ENCODE results near the gene RETN.

RETN gene

DNA sequence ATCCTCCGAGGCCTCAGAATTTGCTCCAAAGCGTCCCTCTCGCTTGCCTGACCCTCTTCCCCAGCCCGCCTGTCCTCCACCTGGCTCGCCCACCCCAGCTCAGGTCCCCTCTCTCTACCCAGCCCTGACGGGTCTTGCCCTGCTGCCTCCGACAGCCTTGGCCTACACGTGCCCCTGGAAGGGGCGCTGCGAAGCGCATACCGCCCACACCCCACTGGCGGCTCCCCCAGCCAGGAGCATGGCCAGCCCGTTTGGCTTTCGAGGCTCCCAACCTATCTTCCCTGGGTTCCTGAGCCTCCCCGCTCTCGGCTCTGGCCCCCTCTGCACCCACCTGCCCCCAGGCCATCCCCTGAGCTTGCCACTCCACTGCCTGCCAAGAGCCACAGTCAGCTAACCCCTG, 44.0 kb upstream of the RETN start:
- H3K27me3 ChIP-seq (replicated peaks; ENCODE audit: control insufficient read depth, insufficient read depth, low read length): no peaks in the 10 kb centered on the region
- TF ChIP-seq, protein P1, sequence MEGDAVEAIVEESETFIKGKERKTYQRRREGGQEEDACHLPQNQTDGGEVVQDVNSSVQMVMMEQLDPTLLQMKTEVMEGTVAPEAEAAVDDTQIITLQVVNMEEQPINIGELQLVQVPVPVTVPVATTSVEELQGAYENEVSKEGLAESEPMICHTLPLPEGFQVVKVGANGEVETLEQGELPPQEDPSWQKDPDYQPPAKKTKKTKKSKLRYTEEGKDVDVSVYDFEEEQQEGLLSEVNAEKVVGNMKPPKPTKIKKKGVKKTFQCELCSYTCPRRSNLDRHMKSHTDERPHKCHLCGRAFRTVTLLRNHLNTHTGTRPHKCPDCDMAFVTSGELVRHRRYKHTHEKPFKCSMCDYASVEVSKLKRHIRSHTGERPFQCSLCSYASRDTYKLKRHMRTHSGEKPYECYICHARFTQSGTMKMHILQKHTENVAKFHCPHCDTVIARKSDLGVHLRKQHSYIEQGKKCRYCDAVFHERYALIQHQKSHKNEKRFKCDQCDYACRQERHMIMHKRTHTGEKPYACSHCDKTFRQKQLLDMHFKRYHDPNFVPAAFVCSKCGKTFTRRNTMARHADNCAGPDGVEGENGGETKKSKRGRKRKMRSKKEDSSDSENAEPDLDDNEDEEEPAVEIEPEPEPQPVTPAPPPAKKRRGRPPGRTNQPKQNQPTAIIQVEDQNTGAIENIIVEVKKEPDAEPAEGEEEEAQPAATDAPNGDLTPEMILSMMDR (IDR thresholded peaks at IDR 0.05; ENCODE audit: insufficient read depth, low read length, poor library complexity, severe bottlenecking): no peak
- no peak overlapping the region for H3K4me3 ChIP-seq (replicated peaks; ENCODE audit: low read depth, low read length)
- no peak for DNase-seq (ENCODE audit: extremely low read depth, insufficient read length)
- peaks cover 33% of the 10 kb centered on the region for H3K36me3 ChIP-seq (ENCODE audit: control insufficient read depth, insufficient read depth, low read length)

DNA sequence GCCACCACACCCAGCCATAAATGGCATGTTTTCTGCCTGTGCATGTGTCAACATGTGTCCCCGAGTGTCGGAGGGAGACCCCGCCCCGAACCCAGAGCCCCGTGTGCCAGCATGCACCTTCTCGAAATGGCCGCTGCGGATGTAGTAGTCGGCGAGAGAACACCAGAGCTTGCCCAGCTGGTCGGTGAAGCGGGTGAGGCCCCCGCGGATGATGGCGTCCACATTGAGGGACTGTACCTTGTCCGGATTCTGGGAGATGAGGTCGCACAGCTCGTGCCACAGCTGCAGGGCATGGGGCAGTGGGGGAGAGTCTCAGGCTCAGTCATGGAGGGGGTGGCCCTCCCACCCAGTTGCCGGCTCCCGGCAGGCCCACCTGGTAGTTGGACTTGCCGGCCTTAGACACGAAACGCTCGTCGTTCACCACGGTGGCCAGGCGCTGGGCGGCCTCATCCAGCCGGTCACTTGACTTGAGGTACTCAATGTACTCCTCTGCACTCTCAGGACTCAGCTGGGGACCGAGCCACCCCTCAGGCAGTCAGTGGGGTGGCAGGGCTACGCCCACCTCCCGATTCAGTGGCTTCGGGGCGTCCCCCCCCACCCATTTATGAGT, 43.0 kb upstream of the RETN start:
- DNase-seq (ENCODE audit: extremely low read depth, insufficient read length): no peak
- Histone ChIP-seq H3K27me3 (replicated peaks; ENCODE audit: control insufficient read depth, insufficient read depth, low read length) (no peaks in the 10 kb centered on the region), H3K36me3 (ENCODE audit: control insufficient read depth, insufficient read depth, low read length) (peaks cover 29% of the 10 kb centered on the region), H3K4me3 (replicated peaks; ENCODE audit: low read depth, low read length) (no peak overlapping the region)
- TF ChIP-seq, protein P1 (IDR thresholded peaks at IDR 0.05; ENCODE audit: insufficient read depth, low read length, poor library complexity, severe bottlenecking): no peak

DNA sequence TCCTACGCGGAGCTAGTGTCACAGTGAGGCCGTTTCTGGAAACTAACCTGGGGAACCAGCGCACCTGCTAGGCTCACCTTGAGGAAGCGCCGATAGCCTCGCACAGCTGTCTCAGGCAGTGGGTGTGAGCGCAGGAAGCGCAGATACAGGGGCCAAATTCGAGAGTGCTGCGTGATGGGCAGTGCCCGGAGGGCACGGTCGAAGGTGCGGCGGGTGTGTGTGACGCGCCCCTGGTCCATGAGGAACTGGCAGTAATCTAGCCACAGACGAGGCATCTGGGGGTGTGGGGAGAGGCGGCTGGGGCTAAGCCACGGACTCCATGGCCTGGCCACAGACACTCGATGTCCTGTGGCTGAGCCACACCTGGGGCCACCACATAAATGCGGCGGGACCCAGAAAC, 41.7 kb upstream of the RETN start:
- no peak for DNase-seq (ENCODE audit: extremely low read depth, insufficient read length)
- TF ChIP-seq, protein P1 (IDR thresholded peaks at IDR 0.05; ENCODE audit: insufficient read depth, low read length, poor library complexity, severe bottlenecking): no peak
- Histone ChIP-seq H3K27me3 (replicated peaks; ENCODE audit: control insufficient read depth, insufficient read depth, low read length) (no peaks in the 10 kb centered on the region), H3K36me3 (ENCODE audit: control insufficient read depth, insufficient read depth, low read length) (peaks cover 23% of the 10 kb centered on the region), H3K4me3 (replicated peaks; ENCODE audit: low read depth, low read length) (no peak overlapping the region)

DNA sequence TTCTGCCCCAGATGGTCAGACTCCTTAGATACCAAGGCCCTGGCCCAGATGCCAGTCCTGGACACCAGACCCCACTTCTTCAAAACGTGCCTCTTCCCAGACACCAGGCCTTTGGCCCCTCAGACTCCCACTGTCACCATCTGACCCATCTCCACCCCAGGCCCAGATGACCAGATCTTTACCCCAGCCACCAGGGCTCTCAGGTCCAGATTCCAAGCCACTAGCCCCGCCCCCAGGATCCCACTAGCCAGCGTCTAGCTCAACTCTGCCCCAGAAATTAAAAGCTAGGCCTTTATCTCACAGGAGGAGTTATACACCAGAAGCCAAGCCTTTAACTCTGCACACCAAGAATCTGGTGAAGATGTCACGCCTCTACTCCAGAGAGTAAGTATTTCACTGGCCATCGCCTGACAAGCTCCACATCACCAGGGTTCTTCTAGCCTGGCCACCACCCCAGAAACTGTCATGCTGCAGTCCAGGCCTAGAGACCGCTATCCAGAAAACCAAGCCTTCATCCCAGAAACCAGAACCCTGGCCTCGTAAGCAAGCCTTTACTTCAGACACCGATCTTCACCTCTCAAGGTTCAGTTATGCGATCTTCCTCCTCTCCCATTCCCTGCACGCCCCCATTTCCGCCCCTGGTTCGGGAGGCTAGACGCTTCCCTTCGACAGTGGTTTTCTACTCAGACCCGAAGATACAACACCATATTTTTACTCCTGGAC, 40.1 kb upstream of the RETN start:
- H3K4me3 ChIP-seq (replicated peaks; ENCODE audit: low read depth, low read length): peak overlapping the region; percentile 95
- TF ChIP-seq, protein P1 (IDR thresholded peaks at IDR 0.05; ENCODE audit: insufficient read depth, low read length, poor library complexity, severe bottlenecking): no peak
- no peaks in the 10 kb centered on the region for H3K27me3 ChIP-seq (replicated peaks; ENCODE audit: control insufficient read depth, insufficient read depth, low read length)
- DNase-seq (ENCODE audit: extremely low read depth, insufficient read length): no peak
- peaks cover 10% of the 10 kb centered on the region for H3K36me3 ChIP-seq (ENCODE audit: control insufficient read depth, insufficient read depth, low read length)

DNA sequence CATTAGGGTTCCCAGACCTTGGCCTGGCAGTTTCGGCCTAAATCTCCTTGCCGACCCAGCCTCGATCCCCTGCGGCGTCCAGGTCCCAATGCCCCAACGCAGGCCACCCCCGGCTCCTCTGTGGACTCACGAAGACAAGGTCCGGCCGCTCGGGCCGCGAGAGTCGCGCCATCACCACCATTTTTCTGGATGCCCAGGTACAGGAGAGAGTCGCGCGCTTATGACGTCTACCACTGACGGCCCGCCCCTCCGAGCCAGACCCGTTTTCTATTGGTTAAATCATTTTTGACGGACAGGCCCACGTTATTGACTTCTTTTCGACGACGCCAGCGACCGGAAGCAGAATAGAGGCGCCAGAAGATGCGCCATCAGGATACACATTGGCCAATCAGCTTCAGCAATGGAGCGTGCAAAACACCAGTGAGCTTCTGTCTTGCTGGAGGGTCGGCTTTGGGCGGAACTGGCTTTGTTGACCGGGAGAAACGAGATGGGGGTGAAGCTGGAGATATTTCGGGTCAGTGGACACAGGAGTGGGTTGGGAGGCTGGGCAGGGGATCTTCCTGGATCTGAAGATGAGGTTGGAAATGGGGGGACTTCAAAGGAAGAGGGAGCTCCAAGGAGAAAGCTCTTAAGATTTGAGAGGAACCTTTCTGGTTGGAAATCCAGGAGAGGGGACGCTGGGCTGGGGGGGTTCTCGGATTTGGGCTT, 39.3 kb upstream of the RETN start, which contains the start of the genes PET100 and XAB2:
Gene PET100 (plus strand): TSS at position 447 of the 708 bp plus-strand sequence. CDS start 41 bp downstream, at position 488.
Gene XAB2 (minus strand): TSS at position 199 of the 708 bp plus-strand sequence. CDS start 18 bp downstream, at position 181.
- Histone ChIP-seq H3K36me3 (ENCODE audit: control insufficient read depth, insufficient read depth, low read length) (peaks cover 10% of the 10 kb centered on the region), H3K4me3 (replicated peaks; ENCODE audit: low read depth, low read length) (peak within 1 kb of the TSS; percentile 95), H3K27me3 (replicated peaks; ENCODE audit: control insufficient read depth, insufficient read depth, low read length) (no peaks in the 10 kb centered on the region)
- TF ChIP-seq, protein P1 (IDR thresholded peaks at IDR 0.05; ENCODE audit: insufficient read depth, low read length, poor library complexity, severe bottlenecking): no peak
- peak; percentile 94 for DNase-seq (ENCODE audit: extremely low read depth, insufficient read length)

Measured in GM06990 (cell line).